HepG2 (cell line): ENCODE data around the gene COASY.

Source experiments
- ZSCAN9 ChIP-seq: IDR thresholded peaks from 2 replicates; pipeline ENCODE4 v1.6.1; 2016; ENCODE audit warnings: borderline replicate concordance
- TF ChIP-seq, protein P1 (sequence below): sonication (generic); formaldehyde crosslinking; IDR thresholded peaks from 2 replicates; pipeline ENCODE4 v1.4.0; 2020; ENCODE audit warnings: missing genetic modification reagents
- TF ChIP-seq, protein P2 (sequence below): sonication (generic); formaldehyde crosslinking; IDR thresholded peaks from 2 replicates; pipeline ENCODE4 v1.5.0; 2020; ENCODE audit warnings: mild to moderate bottlenecking, missing genetic modification reagents, moderate library complexity

DNA sequence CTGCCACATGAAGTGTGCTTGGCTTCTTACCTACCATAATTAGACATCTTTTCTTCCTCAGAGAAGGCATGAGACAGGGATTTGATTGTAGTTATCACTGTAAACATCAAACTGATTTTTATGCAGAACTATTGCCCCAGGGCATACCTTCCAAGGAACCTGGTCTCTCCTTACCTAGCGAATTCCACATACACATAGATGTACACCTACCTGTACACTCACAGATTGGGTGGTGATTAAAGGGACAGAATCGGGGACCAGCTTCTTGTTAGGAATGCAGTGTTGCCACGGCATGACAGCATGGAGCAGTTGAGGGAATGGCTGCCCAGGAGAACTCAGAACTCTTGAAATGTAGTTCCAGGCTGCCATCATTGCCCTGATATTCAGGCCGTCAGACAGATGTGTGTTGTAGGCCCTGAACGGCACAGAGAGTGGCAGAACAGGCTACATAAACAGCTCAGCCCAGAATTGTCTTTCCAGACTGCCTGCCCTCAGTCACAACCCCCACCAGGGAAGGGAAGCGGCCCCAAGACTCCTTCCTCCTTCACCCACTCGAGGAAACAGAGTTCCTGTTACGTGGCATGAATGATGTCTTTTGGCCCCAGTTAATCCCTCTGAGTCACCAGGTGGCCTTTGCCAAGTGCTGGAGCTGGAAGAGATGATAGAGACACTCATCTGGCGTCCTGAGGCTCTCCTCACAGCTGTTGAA lies 43.7 kb upstream of the COASY start:
- no peak for TF ChIP-seq ZSCAN9
- TF ChIP-seq, protein P1, sequence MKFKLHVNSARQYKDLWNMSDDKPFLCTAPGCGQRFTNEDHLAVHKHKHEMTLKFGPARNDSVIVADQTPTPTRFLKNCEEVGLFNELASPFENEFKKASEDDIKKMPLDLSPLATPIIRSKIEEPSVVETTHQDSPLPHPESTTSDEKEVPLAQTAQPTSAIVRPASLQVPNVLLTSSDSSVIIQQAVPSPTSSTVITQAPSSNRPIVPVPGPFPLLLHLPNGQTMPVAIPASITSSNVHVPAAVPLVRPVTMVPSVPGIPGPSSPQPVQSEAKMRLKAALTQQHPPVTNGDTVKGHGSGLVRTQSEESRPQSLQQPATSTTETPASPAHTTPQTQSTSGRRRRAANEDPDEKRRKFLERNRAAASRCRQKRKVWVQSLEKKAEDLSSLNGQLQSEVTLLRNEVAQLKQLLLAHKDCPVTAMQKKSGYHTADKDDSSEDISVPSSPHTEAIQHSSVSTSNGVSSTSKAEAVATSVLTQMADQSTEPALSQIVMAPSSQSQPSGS: no peak
- TF ChIP-seq, protein P2, sequence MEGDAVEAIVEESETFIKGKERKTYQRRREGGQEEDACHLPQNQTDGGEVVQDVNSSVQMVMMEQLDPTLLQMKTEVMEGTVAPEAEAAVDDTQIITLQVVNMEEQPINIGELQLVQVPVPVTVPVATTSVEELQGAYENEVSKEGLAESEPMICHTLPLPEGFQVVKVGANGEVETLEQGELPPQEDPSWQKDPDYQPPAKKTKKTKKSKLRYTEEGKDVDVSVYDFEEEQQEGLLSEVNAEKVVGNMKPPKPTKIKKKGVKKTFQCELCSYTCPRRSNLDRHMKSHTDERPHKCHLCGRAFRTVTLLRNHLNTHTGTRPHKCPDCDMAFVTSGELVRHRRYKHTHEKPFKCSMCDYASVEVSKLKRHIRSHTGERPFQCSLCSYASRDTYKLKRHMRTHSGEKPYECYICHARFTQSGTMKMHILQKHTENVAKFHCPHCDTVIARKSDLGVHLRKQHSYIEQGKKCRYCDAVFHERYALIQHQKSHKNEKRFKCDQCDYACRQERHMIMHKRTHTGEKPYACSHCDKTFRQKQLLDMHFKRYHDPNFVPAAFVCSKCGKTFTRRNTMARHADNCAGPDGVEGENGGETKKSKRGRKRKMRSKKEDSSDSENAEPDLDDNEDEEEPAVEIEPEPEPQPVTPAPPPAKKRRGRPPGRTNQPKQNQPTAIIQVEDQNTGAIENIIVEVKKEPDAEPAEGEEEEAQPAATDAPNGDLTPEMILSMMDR (CRISPR knock-in tag): no peak
